ENCODE measurements around the gene XG. TPM values are rescaled to one million over a fixed set of nuclear protein-coding genes. Genes with fewer than 3 reads are reported as not detected.

XG gene
- total and polyA plus RNA-seq, 2 of the 4 experiments (the other 2 are of a cell fraction): under 0.01 TPM; not detected in 1

DNA sequence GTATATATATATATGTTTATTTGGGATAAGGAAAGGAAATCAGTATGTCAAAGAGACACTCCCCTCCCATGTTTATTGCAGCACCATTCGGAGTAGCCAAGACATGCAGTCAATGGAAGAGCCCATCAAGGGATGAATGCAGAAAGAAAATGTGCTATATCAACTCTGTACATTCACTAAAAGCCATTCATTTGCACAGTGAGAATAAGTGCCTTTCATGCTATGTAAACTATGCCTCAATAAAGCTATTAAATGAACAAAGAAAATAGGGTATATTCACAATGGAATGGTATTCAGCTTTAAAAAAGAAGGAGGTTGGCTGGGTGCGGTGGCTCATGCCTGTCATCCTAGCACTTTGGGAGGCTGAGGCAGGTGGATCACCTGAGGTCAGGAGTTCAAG lies 40.4 kb upstream of the XG start:
- H3K36me3 ChIP-seq (ENCODE audit: control insufficient read depth, insufficient read depth, low read length): peaks cover 20% of the 10 kb centered on the region
- dilution Hi-C loops (cut with HindIII; ENCODE audit: low sequenced_read_pairs, unreplicated experiment) (no loop called here), intact Hi-C loops (cut with micrococcal nuclease) (no loop called here)

More for the DNA sequence above, 40.4 kb upstream of the XG start:
- no peak overlapping the region for H2BK5ac ChIP-seq (ENCODE audit: low read depth, low read length, poor library complexity, severe bottlenecking)
- no peak overlapping the region for H2AK9ac ChIP-seq (replicated peaks; ENCODE audit: low read depth, low read length, poor library complexity)
- WGBS, 2 experiments (ENCODE audit: extremely low coverage in 2 of 2, insufficient read length in 1 of 2): no CpG with 5 or more reads among the region's 2 CpGs
- H3K18ac ChIP-seq (ENCODE audit: low read depth, low read length): no peak overlapping the region
- no peaks in the 10 kb centered on the region for H3K9me3 ChIP-seq (ENCODE audit: control insufficient read depth, insufficient read depth, low read length)
- in situ Hi-C loops (cut with MboI; ENCODE audit: low sequenced_read_pairs): no loop called here
- H3K4ac ChIP-seq (ENCODE audit: low read depth, low read length): no peak overlapping the region
- H2BK15ac ChIP-seq (ENCODE audit: low read depth, low read length): no peak overlapping the region
- peaks cover 40% of the 10 kb centered on the region for H3K9me1 ChIP-seq (ENCODE audit: insufficient read depth, low read length)
- H2AFZ ChIP-seq (replicated peaks; ENCODE audit: low read length, poor library complexity): no peak overlapping the region
- H3K23ac ChIP-seq (ENCODE audit: low read depth, low read length): no peak overlapping the region
- H3K4me2 ChIP-seq (ENCODE audit: low read depth, low read length): no peak overlapping the region
- no peak overlapping the region for H3K27ac ChIP-seq (ENCODE audit: insufficient read depth, low read length)
- H3K27me3 ChIP-seq (ENCODE audit: control insufficient read depth, insufficient read depth, low read length): no peaks in the 10 kb centered on the region
- no peak overlapping the region for H3K4me3 ChIP-seq (ENCODE audit: insufficient read depth, low read depth, low read length)
- DNase-seq: no peak
- peaks cover 22% of the 10 kb centered on the region for H3K4me1 ChIP-seq (ENCODE audit: control insufficient read depth, insufficient read depth, low read length)
- H3K79me1 ChIP-seq (ENCODE audit: low read depth in 1 of 2, low read length in 2 of 2): peaks cover 36 to 79% of the 10 kb centered on the region in 2 experiments
- ChIA-PET POLR2A (ENCODE audit: unreplicated experiment) (no interaction called here), CTCF (no interaction called here)
- no TSS peak for BruUV-seq (replicated peaks)
- peaks cover 70% of the 10 kb centered on the region for H4K20me1 ChIP-seq (ENCODE audit: insufficient read depth, low read length)
- no peak overlapping the region for H3K9ac ChIP-seq (ENCODE audit: low read depth, low read length)
- H2AK5ac ChIP-seq (ENCODE audit: low read depth, low read length): no peak overlapping the region
- H2BK120ac ChIP-seq (ENCODE audit: low read depth, low read length): no peak overlapping the region
- H4K8ac ChIP-seq (ENCODE audit: low read depth in 2 of 2, low read length in 2 of 2): no peak overlapping the region
- ATAC-seq (ENCODE audit: low read depth): no peak
- H3K14ac ChIP-seq (replicated peaks; ENCODE audit: low read depth, low read length): no peak overlapping the region
- H3K56ac ChIP-seq (ENCODE audit: extremely low read depth, insufficient read depth, low read length): no peak overlapping the region
- H4K91ac ChIP-seq (ENCODE audit: insufficient read depth, low read depth, low read length): no peak overlapping the region
- H2BK20ac ChIP-seq (ENCODE audit: low read depth, low read length): no peak overlapping the region
- TF ChIP-seq RCOR1 (IDR thresholded peaks at IDR 0.05; ENCODE audit: insufficient replicate concordance, low read length) (no peak), NFE2L2 (IDR thresholded peaks at IDR 0.05; ENCODE audit: low read depth, low read length) (no peak), RFX5 (IDR thresholded peaks at IDR 0.05; ENCODE audit: low read depth, low read length) (no peak), MAFK (IDR thresholded peaks at IDR 0.05; ENCODE audit: low read depth, low read length) (no peak), POLR2A (IDR thresholded peaks at IDR 0.05; ENCODE audit: low read depth, low read length) (no peak), BHLHE40 (IDR thresholded peaks at IDR 0.05; ENCODE audit: low read depth, low read length) (no peak), RAD21 (IDR thresholded peaks at IDR 0.05; ENCODE audit: low read length) (no peak), ELK1 (IDR thresholded peaks at IDR 0.05; ENCODE audit: borderline replicate concordance, low read depth, low read length) (no peak), MXI1 (IDR thresholded peaks at IDR 0.05; ENCODE audit: borderline replicate concordance, low read depth, low read length) (no peak), MAZ (IDR thresholded peaks at IDR 0.05; ENCODE audit: borderline replicate concordance, low read depth, low read length) (no peak), SMC3 (IDR thresholded peaks at IDR 0.05; ENCODE audit: low read depth, low read length) (no peak), FOS (IDR thresholded peaks at IDR 0.05; ENCODE audit: low read depth, low read length) (no peak), CEBPB (IDR thresholded peaks at IDR 0.05; ENCODE audit: low read depth, low read length) (no peak), CTCF (conservative IDR thresholded peaks at IDR 0.05; ENCODE audit: low read depth, low read length) (no peak), CHD1 (IDR thresholded peaks at IDR 0.05; ENCODE audit: low read depth, low read length) (no peak)
- TF ChIP-seq, protein P1, sequence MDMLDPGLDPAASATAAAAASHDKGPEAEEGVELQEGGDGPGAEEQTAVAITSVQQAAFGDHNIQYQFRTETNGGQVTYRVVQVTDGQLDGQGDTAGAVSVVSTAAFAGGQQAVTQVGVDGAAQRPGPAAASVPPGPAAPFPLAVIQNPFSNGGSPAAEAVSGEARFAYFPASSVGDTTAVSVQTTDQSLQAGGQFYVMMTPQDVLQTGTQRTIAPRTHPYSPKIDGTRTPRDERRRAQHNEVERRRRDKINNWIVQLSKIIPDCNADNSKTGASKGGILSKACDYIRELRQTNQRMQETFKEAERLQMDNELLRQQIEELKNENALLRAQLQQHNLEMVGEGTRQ (IDR thresholded peaks at IDR 0.05; ENCODE audit: low read depth, low read length): no peak
- H4K5ac ChIP-seq (ENCODE audit: low read depth, low read length): no peak overlapping the region

Data from IMR-90 (cell line).